GM19395 (cell line): ENCODE measurements around the gene ACBD3.
"Not testable (repeated sequence)": the region's sequence is repeated elsewhere in the genome, so short reads cannot be mapped to it uniquely, and the experiment has no call there.

ENCODE experiments used
- ATAC-seq: cut with Tn5 transposase; IDR thresholded peaks from one replicate; pipeline ENCODE4 v1.9.1; 2021; ENCODE audit warnings: mild to moderate bottlenecking, moderate library complexity; ENCODE audit not compliant: unreplicated experiment

ACBD3 gene

DNA sequence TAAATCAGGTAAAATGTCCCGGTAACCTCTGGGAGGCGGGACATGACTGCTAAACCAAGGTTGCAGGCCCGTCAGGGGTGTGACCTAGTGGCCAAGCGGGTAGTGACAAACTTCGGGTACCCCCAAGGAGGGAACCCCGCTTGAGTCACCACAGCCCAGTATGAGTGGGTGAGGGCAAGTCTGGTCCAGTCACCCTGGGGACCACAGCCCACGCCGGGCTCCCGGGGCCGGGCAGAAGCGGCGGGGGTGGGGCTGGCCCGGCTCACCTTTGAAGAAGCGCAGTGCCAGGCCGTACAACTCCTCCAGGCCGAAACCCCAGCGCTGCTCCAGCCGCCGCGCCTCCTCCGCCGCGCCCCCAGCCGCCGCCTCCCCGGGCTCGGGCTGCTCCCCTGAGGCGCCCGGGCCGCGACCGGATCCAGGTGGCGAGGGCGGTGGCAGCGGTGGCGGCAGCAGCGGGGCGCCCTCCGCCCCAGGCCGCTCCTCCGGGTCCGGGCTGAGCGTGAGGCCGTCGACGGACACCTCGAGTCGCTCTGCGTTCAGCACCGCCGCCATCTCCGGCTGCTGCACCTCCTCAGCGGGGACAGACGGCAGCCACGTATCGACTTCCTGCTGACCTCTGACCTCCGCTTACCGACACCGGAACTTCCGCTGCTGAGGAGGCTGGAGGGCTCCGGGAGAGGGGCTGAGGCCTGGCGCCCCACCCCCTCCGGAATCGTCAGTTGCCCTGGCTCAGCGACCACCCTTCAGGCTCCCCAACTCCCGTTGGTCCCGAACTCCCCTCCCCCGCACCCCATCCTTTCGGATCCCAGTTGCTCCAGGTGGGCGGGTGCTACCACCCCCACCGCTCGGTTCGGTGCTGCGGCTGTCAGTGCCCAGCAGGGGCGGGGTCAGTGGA lies at the start of gene ACBD3:
TSS of gene ACBD3 (minus strand) at position 618 of the 895 bp plus-strand sequence. CDS start at position 552, 66 bp downstream.
- ATAC-seq: peak; percentile 97

GRCh38 chr1:226233806-226234205 lies 47.3 kb upstream of the ACBD3 start:
- no peak for ATAC-seq

- peak; percentile 65 for ATAC-seq
These were observed 46.8 kb upstream of the ACBD3 start for GRCh38 chr1:226233293-226233692.

GRCh38 chr1:226226601-226227000 lies 40.1 kb upstream of the ACBD3 start:
- no peak for ATAC-seq

DNA sequence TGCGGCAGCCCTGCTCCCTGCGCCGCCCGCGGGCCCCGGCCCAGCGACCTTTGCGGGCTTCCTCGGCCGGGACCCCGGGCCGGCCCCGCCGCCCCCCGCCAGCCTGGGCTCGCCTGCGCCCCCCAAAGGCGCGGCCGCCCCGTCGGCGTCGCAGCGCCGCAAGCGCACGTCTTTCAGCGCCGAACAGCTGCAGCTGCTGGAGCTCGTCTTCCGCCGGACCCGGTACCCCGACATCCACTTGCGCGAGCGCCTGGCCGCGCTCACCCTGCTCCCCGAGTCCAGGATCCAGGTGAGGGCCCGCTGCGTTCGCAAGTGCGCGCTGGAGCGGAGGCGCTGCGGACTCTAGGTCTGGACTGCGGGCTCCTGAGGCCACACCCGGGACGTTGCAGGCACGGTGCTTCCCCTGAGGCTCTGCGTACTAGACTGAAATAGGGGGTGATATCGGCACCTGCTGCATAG lies 37.3 kb upstream of the ACBD3 start:
- peak; percentile 77 for ATAC-seq

GRCh38 chr1:226223157-226223785 lies 36.7 kb upstream of the ACBD3 start, which contains the start of gene MIXL1:
MIXL1 (plus strand) TSS chr1:226223664; CDS start chr1:226223682, 18 bp downstream.
- peak; percentile 44 for ATAC-seq

DNA sequence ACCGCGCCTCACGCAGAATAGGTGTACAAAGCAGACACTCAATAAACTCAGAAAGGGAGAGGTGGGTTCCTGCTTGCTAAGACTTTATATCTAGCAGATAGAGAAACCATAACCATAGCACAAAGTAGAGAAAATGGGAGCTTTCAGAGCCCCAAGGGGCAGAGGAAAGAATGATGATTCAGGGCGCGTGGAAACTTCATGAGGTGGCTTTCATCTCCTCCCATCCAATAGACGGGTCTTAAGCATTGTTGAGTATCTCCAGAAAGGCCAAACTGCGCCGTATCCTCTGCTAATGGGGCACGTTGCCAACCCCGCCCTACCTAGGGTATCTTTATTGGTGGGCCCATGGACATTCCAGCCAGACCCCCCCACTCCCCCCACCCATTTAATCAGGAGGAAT lies 36.1 kb upstream of the ACBD3 start:
- ATAC-seq: no peak

DNA sequence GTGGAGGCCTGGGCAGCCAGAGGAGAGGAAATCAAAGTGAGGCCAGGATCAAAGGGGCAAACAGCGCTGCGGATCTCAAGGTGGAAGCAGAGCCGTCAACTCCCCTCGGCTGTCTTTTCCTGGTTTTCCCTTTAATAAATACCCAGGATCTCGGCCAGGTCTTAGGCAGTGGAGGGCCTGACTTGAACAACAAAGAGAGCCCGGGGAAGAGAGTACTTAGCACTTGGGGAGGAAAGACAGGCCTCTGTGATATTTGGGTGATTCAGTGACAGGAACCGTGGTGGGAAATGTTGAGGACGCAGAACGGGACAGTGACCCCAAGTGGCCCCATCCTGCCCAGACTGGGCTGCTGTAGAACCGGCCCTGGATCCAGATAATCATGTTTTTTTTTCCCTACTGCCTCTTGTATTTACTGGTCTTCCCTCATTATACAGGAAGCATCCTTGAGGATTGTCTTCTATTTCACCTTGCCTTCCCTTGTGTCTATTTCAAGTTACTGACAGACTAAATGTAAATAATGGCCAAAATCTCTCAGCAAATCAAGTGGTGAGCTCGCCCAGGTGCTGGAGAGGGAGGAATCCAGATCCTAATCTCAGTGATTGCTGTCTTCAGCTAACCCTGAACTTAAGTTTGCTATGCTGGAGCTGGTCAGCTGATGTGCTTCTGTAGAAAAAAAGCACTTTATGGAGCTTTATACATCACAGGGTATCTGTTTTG lies 34.1 kb upstream of the ACBD3 start:
- no peak for ATAC-seq

DNA sequence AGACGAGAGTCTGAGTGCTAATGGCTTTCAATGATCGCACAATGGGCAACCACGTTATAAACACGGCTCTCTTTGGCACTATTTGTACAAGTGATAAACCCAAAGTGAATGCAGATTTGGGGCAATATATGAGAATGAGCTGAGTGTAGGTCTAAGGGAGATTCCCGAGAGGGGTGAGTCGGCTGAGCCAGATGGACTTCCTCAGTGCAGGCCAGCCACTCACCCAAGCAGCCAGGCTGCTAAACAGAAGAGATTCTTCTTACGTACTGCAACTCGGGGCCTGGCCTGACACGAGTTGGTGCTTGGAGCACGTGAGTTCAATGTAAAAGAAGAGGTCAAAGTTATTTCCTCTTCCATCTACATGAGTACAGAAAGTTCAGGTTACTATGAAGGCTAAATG lies 30.7 kb upstream of the ACBD3 start:
- no peak for ATAC-seq

GRCh38 chr1:226216056-226216455 lies 29.5 kb upstream of the ACBD3 start:
- no peak for ATAC-seq

DNA sequence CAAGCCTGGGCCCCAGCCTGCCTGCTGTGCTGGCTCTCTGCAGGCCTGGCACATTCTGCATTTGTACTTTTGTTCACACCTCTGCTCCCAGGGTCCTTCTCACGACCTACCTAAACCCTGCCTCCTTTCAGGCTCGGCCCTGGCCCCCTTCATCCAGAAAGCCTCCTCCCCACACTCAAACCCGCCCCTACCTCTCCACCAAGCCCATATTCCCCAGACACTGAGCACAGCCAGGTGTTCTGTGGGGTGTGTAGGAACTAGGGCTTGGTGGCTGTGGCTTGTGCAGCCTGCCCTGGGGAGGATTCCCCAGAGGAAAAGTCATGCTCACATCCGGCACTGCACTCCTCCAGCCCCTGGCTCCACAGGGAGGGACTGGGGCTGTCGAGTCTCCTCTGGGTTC lies 28.7 kb upstream of the ACBD3 start:
- no peak for ATAC-seq

- ATAC-seq: no peak
These were observed 26.0 kb upstream of the ACBD3 start for GRCh38 chr1:226212545-226212944.

- ATAC-seq: no peak
These were observed 24.8 kb upstream of the ACBD3 start for GRCh38 chr1:226211181-226211821.

GRCh38 chr1:226210571-226211176 lies 24.1 kb upstream of the ACBD3 start:
- no peak for ATAC-seq

DNA sequence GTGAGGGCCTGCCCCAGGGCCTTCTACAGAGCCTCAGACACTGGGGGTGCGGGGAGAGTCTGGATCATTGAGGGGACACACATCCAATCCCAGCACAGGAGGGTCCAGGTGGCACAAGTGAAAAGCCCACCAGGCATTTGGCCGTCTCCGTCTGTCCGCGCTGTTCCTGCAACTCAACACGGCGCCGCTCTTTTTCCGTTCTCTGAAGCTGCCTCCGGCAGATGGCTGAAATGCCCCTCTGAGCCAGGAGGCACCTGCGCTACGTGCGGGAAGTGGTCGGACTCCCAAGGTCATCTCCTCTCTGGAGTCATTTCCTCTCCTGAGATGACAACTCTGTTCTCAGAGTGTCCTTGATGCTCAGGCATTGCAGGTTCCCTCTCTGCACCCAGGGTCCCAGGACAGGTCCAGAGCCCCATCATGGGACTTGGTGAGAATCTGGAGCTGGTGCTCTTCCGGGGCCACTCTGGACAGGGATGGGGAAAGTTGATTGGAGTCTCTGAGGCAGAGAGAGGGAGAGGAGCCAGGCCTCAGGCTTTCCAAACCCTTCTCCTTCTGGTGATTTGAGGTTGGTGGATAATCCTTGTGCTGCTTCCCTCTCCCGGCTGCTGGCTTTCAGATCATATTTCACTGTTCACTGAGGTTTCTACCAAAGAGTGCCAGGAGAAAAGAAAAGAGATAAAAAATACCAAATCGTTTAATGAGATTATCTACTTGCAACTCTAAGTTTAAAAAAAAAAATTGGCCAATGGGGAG lies 22.9 kb upstream of the ACBD3 start:
- no peak for ATAC-seq

GRCh38 chr1:226207048-226207447 lies 20.5 kb upstream of the ACBD3 start:
- ATAC-seq: no peak

DNA sequence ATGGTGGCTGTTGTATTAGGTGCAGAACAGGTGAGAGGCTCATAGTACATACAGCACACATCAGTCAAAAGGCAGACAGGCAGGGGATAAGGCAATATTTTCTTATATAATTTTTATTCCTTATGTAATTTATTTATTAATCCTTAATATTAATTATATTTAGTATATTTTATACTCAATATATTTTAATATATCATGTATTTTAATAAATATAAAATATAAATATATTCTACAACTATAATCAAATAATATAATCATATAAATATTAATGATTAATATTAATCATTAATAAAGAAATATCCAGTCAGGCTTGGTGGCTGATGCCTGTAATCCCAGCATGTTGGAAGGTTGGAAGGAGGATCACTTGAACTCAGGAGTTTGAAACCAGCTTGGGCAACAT lies 17.7 kb upstream of the ACBD3 start:
- ATAC-seq: no peak

DNA sequence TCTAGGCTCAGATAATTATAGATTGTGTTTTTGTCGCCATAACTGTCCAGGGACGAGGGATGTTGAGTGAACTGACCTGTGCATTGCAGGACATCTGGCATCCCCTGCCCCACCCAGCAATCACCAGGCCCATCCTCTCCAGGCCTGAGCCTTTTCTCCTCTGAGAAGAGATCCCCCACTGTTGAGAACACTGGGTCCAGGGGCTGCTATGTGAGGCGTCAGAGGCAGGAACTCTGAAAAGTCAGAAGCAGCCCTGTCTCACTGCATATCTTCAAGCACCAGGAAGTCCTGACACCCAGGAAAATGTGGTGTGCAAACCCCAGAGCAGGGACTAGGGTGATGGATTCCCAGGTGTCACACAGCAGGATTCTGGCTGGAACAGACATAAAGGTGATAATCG lies 17.1 kb upstream of the ACBD3 start:
- no peak for ATAC-seq

- no peak for ATAC-seq
These were observed 16.7 kb upstream of the ACBD3 start for GRCh38 chr1:226203240-226203639.

GRCh38 chr1:226202666-226203065 lies 16.1 kb upstream of the ACBD3 start:
- ATAC-seq: not testable (repeated sequence)
